Peyer's patch (tissue), 4 donors: ENCODE data around the gene CNOT8. TPM values are rescaled to one million over a fixed set of nuclear protein-coding genes. Genes with fewer than 3 reads are reported as not detected.

Experiments used
- DNase-seq, 3 donors: peaks; one replicate each; pipeline ENCODE4 v3.0.0-alpha.2; 2017 to 2019
- H3K27ac ChIP-seq, 4 donors: fragments of 200-600 bp; sonication (generic); one replicate each; pipeline ENCODE4 v1.5.1; 2016 to 2019
- H3K27me3 ChIP-seq, 2 donors: fragments of 200-600 bp; sonication (generic); one replicate each; pipeline ENCODE4 v1.5.1; 2019
- H3K36me3 ChIP-seq, 3 donors: fragments of 200-600 bp; sonication (generic); one replicate each; pipeline ENCODE4 v1.5.1; 2016 to 2019
- H3K4me1 ChIP-seq, 4 donors: fragments of 200-600 bp; sonication (generic); one replicate each; pipeline ENCODE4 v1.5.1; 2016 to 2019
- H3K4me3 ChIP-seq, 4 donors: fragments of 200-600 bp; sonication (generic); 1 replicate in 3 of 4; 2 replicates in 1 of 4; pipeline ENCODE4 v1.5.1; 2016 to 2019; ENCODE audit warnings: mild to moderate bottlenecking in 1 of 4
- H3K9me3 ChIP-seq, 4 donors: fragments of 200-600 bp; sonication (generic); one replicate each; pipeline ENCODE4 v1.5.1; 2016 to 2019; ENCODE audit warnings: mild to moderate bottlenecking in 1 of 4
- POLR2A ChIP-seq, 2 donors: fragments of 450-650 bp; IDR thresholded peaks; one replicate each; pipeline ENCODE4 v1.5.1; 2017; ENCODE audit warnings: antibody characterized with exemption in 2 of 2, mild to moderate bottlenecking in 2 of 2, moderate library complexity in 2 of 2
- total RNA-seq, 4 donors: library from RNA; depleted of rRNA; stranded (reverse); fragments of >200 nt; gene quantifications; one replicate each; pipeline ENCODE4 v1.1.0, GENCODE V29; 2016
- TF ChIP-seq, protein P1 (sequence below), 6 experiments: fragments of 450-650 bp in 4 of 6; fragments of 200-600 bp in 2 of 6; sonication (generic) in 1 of 6; IDR thresholded peaks; one replicate each; pipeline ENCODE4 v1.5.1; 2017 to 2019; ENCODE audit warnings: antibody characterized with exemption in 6 of 6, mild to moderate bottlenecking in 3 of 6, moderate library complexity in 1 of 6

CNOT8 gene
- 10 to 100 TPM; 36.9 to 88.3 (median 56.8) TPM for total RNA-seq

DNA sequence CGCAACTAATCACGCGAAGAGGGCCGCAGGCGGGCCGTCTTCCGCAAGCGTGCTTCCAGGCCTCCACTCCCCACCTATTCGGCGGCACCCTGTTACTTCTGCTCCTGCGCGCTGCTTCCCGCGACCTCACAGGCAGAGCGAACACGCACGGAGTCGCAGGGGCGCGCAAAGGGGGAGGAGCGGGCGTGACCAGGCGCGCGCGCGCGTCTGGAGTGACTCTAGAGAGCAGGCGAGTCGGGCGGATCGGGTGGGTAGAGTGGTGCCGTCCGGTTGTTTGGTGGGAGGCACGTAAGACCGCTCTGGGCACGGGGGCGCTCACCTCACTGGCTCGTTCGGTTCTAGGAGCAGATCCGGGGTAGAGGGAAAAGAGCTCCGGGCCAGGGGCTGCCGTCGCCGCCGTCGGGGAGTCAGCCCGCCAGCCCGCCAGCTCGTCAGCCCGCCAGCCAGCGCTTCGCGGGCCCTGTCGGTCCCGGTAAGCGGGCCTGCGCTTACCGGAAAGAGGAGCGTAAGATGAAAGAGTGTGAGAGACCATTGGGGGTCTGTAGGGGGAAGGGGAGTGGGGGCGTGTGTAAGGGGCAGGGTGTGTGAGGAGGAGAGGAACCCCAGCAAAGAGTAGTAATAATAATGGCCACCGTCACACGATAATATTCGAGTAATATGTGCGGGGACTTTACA is at the start of gene CNOT8:
TSS of gene CNOT8 (plus strand) at position 331 of the 675 bp plus-strand sequence. CDS start 4,652 bp downstream, outside the sequence.
- DNase-seq: peak; percentile 98 to 100 (median 99)
- peaks cover 0 to 5% (median 0%) of the 10 kb centered on the region in 3 donors for H3K36me3 ChIP-seq
- TF ChIP-seq, protein P1, sequence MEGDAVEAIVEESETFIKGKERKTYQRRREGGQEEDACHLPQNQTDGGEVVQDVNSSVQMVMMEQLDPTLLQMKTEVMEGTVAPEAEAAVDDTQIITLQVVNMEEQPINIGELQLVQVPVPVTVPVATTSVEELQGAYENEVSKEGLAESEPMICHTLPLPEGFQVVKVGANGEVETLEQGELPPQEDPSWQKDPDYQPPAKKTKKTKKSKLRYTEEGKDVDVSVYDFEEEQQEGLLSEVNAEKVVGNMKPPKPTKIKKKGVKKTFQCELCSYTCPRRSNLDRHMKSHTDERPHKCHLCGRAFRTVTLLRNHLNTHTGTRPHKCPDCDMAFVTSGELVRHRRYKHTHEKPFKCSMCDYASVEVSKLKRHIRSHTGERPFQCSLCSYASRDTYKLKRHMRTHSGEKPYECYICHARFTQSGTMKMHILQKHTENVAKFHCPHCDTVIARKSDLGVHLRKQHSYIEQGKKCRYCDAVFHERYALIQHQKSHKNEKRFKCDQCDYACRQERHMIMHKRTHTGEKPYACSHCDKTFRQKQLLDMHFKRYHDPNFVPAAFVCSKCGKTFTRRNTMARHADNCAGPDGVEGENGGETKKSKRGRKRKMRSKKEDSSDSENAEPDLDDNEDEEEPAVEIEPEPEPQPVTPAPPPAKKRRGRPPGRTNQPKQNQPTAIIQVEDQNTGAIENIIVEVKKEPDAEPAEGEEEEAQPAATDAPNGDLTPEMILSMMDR (IDR thresholded peaks at IDR 0.05): peak in 1 of 6 experiments; percentile 6
- TF ChIP-seq POLR2A (IDR thresholded peaks at IDR 0.05): peak; percentile 94 to 97

DNA sequence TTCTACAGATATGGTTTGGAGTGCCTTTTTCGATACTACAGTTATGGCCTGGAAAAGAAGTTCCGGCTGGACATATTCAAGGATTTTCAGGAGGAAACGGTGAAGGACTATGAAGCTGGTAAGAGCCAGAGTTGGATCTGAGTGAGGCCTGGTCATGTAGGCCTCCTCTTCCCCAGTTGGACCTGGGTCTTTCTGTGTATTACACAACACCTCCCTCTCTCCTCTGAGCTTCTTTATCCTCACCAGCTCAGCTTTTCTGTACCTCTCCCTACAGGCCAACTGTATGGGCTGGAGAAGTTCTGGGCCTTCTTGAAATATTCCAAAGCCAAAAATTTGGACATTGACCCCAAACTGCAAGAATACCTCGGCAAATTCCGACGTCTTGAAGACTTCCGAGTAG is 47.2 kb upstream of the CNOT8 start:
- TF ChIP-seq POLR2A (IDR thresholded peaks at IDR 0.05): no peak
- TF ChIP-seq, protein P1 (IDR thresholded peaks at IDR 0.05): no peak
- Histone ChIP-seq H3K4me1 (no peaks in the 10 kb centered on the region), H3K27me3 (no peaks in the 10 kb centered on the region), H3K9me3 (no peaks in the 10 kb centered on the region), H3K36me3 (peaks cover 0 to 97% (median 4%) of the 10 kb centered on the region in 3 donors), H3K4me3 (no peak overlapping the region), H3K27ac (no peak overlapping the region)
- peak in 1 of 3 donors; percentile 13 for DNase-seq

More for the DNA sequence above, at the start of gene CNOT8:
- no peaks in the 10 kb centered on the region for H3K27me3 ChIP-seq
- peak within 1 kb of the TSS; percentile 73 to 93 (median 85) for H3K4me3 ChIP-seq
- no peaks in the 10 kb centered on the region for H3K9me3 ChIP-seq
- peak within 1 kb of the TSS; percentile 97 to 98 (median 98) for H3K27ac ChIP-seq
- peaks cover 0 to 35% (median 17%) of the 10 kb centered on the region in 4 donors for H3K4me1 ChIP-seq

DNA sequence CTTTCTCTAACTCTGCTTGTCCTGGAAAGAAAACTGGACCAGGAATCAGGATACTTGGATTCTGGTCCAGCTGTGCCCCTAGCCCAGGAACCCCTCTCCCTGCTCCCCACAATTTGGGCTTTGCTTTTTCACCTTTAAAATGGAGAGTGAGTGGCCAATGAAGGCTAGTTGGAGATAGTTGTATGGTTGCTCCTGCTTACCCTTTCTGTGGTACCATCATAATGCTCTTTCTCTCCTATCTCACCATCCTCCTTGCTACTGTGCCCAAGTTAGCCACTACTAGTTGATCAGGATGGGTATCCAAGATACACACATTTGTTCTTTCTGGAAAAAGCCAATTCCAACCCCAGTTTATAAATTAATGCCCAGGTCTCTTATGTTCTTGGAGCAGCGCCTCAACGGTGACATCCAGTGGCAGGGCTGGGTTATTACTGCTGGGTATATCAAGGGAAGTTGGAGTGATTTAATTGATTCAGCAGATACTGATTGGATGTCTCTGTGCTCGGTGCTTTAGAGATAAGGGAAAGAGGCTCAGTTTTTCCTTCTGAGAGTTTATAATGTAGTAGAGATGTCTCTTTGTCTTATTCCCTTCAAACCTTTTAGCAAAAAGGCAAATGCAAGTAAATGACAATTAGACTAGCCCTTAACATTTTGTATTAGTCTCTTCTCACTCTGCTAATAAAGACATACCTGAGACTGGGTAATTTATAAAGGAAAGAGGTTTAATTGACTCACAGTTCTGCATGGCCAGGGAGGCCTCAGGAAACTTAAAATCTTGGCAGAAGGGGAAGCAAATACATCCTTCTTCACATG is 46.6 kb upstream of the CNOT8 start:
- no peaks in the 10 kb centered on the region for H3K4me1 ChIP-seq
- no peak overlapping the region for H3K27ac ChIP-seq
- no peak for TF ChIP-seq POLR2A (IDR thresholded peaks at IDR 0.05)
- TF ChIP-seq, protein P1 (IDR thresholded peaks at IDR 0.05): peak; percentile 71 to 98 (median 92)
- peak; percentile 57 to 86 (median 75) for DNase-seq
- no peaks in the 10 kb centered on the region for H3K27me3 ChIP-seq
- H3K36me3 ChIP-seq: peaks cover 0 to 96% (median 4%) of the 10 kb centered on the region in 3 donors
- H3K9me3 ChIP-seq: no peaks in the 10 kb centered on the region
- H3K4me3 ChIP-seq: no peak overlapping the region

DNA sequence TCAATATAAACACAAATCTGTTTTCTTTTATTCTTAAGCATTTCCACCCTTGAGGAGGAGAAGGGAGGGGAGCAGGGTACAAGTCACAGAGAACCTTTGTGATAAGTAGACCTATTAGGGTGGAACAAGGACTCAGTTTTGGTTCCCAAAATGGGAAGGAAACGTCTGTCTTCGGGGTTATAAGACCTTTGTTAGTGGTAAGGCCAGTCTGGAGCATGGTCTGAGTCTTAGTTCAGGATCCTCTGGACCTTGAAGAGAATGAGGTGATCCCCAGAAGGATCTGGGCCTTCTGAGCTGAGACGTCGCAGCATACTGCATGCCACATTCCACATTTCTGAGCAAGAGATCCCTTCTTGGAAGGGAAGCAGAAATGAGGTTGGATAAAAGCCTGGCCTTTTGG is 45.3 kb upstream of the CNOT8 start:
- peak in 1 of 3 donors; percentile 15 for DNase-seq
- H3K36me3 ChIP-seq: peaks cover 0 to 94% (median 4%) of the 10 kb centered on the region in 3 donors
- no peaks in the 10 kb centered on the region for H3K27me3 ChIP-seq
- TF ChIP-seq POLR2A (IDR thresholded peaks at IDR 0.05): no peak
- TF ChIP-seq, protein P1 (IDR thresholded peaks at IDR 0.05): no peak
- no peak overlapping the region for H3K27ac ChIP-seq
- H3K9me3 ChIP-seq: no peaks in the 10 kb centered on the region
- H3K4me3 ChIP-seq: no peak overlapping the region
- no peaks in the 10 kb centered on the region for H3K4me1 ChIP-seq

DNA sequence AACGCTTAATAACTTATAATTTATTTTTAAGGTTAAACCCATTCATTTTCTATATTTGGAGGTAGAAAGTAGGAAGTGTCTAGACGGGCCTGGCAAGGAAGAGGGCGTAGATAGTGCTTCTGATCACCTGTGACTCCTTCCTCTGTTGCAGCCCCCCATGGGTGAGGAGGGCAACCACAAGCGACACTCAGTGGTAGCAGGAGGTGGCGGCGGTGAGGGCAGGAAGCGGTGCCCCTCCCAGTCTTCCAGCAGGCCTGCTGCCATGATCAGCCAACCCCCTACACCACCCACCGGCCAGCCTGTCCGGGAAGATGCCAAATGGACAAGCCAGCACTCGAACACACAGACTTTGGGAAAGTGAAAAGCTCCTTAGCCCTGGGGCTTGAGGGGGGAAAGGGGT is 44.7 kb upstream of the CNOT8 start:
- H3K4me1 ChIP-seq: no peaks in the 10 kb centered on the region
- TF ChIP-seq POLR2A (IDR thresholded peaks at IDR 0.05): no peak
- TF ChIP-seq, protein P1 (IDR thresholded peaks at IDR 0.05): no peak
- H3K27me3 ChIP-seq: no peaks in the 10 kb centered on the region
- DNase-seq: peak in 2 of 3 donors; percentile 36 to 49
- H3K4me3 ChIP-seq: no peak overlapping the region
- H3K27ac ChIP-seq: no peak overlapping the region
- peaks cover 0 to 89% (median 4%) of the 10 kb centered on the region in 3 donors for H3K36me3 ChIP-seq
- no peaks in the 10 kb centered on the region for H3K9me3 ChIP-seq
